ENCODE results near the gene CRYBG3. TPM values are rescaled to one million over a fixed set of nuclear protein-coding genes. Genes with fewer than 3 reads are reported as not detected.

Gene CRYBG3
- total RNA-seq, 1 donor from 2014 or later, result 18.5 TPM

- Mint-ChIP-seq H3K27ac (ENCODE audit: unreplicated experiment) (no peak overlapping the region), H3K4me1 (ENCODE audit: unreplicated experiment) (peaks cover 6% of the 10 kb centered on the region), H3K9me3 (ENCODE audit: unreplicated experiment) (no peaks in the 10 kb centered on the region), H3K4me3 (ENCODE audit: unreplicated experiment) (no peak overlapping the region), H3K27me3 (ENCODE audit: unreplicated experiment) (peaks cover 4% of the 10 kb centered on the region), H3K36me3 (ENCODE audit: low read depth, unreplicated experiment) (peaks cover 6% of the 10 kb centered on the region)
- no peak for DNase-seq (ENCODE audit: low spot score)
- no peak for TF ChIP-seq CTCF (IDR thresholded peaks at IDR 0.05; ENCODE audit: unreplicated experiment)
Measured at GRCh38 chr3:97914388-97914787, 92.6 kb downstream of the CRYBG3 start.

GRCh38 chr3:97916576-97916975, 94.8 kb downstream of the CRYBG3 start:
- Mint-ChIP-seq H3K4me1 (ENCODE audit: unreplicated experiment) (no peaks in the 10 kb centered on the region), H3K9me3 (ENCODE audit: unreplicated experiment) (no peaks in the 10 kb centered on the region)
- DNase-seq (ENCODE audit: low spot score), result no peak

GRCh38 chr3:97917813-97918536, 96.2 kb downstream of the CRYBG3 start:
- Mint-ChIP-seq H3K9me3 (ENCODE audit: unreplicated experiment) (no peaks in the 10 kb centered on the region), H3K4me1 (ENCODE audit: unreplicated experiment) (no peaks in the 10 kb centered on the region), H3K27ac (ENCODE audit: unreplicated experiment) (no peak overlapping the region), H3K27me3 (ENCODE audit: unreplicated experiment) (peaks cover 4% of the 10 kb centered on the region), H3K36me3 (ENCODE audit: low read depth, unreplicated experiment) (peaks cover 13% of the 10 kb centered on the region), H3K4me3 (ENCODE audit: unreplicated experiment) (no peak overlapping the region)
- TF ChIP-seq CTCF (IDR thresholded peaks at IDR 0.05; ENCODE audit: unreplicated experiment), result no peak
- DNase-seq (ENCODE audit: low spot score), result no peak

More at GRCh38 chr3:97916576-97916975, 94.8 kb downstream of the CRYBG3 start:
- H3K27me3 Mint-ChIP-seq (ENCODE audit: unreplicated experiment), result peaks cover 4% of the 10 kb centered on the region
- TF ChIP-seq CTCF (IDR thresholded peaks at IDR 0.05; ENCODE audit: unreplicated experiment), result no peak
- H3K27ac Mint-ChIP-seq (ENCODE audit: unreplicated experiment), result no peak overlapping the region
- no peak overlapping the region for H3K4me3 Mint-ChIP-seq (ENCODE audit: unreplicated experiment)
- peaks cover 6% of the 10 kb centered on the region for H3K36me3 Mint-ChIP-seq (ENCODE audit: low read depth, unreplicated experiment)

GRCh38 chr3:97927704-97928103, 105.9 kb downstream of the CRYBG3 start:
- H3K36me3 Mint-ChIP-seq (ENCODE audit: low read depth, unreplicated experiment), result peaks cover 23% of the 10 kb centered on the region
- no peaks in the 10 kb centered on the region for H3K9me3 Mint-ChIP-seq (ENCODE audit: unreplicated experiment)
- DNase-seq (ENCODE audit: low spot score), result no peak
- H3K4me1 Mint-ChIP-seq (ENCODE audit: unreplicated experiment), result no peaks in the 10 kb centered on the region
- H3K27me3 Mint-ChIP-seq (ENCODE audit: unreplicated experiment), result no peaks in the 10 kb centered on the region
- no peak overlapping the region for H3K4me3 Mint-ChIP-seq (ENCODE audit: unreplicated experiment)
- TF ChIP-seq CTCF (IDR thresholded peaks at IDR 0.05; ENCODE audit: unreplicated experiment), result no peak
- no peak overlapping the region for H3K27ac Mint-ChIP-seq (ENCODE audit: unreplicated experiment)

GRCh38 chr3:97928986-97929385, 107.2 kb downstream of the CRYBG3 start:
- Mint-ChIP-seq H3K27ac (ENCODE audit: unreplicated experiment) (no peak overlapping the region), H3K27me3 (ENCODE audit: unreplicated experiment) (no peaks in the 10 kb centered on the region), H3K4me3 (ENCODE audit: unreplicated experiment) (no peak overlapping the region), H3K9me3 (ENCODE audit: unreplicated experiment) (no peaks in the 10 kb centered on the region), H3K36me3 (ENCODE audit: low read depth, unreplicated experiment) (peaks cover 23% of the 10 kb centered on the region), H3K4me1 (ENCODE audit: unreplicated experiment) (no peaks in the 10 kb centered on the region)
- no peak for DNase-seq (ENCODE audit: low spot score)
- TF ChIP-seq CTCF (IDR thresholded peaks at IDR 0.05; ENCODE audit: unreplicated experiment), result no peak
